Suprapubic skin (tissue), 3 donors: ENCODE results near the gene OR52L1.

Experiments used
- CTCF ChIP-seq, 2 donors: fragments of 200-600 bp in 1 of 2; fragments of 450-650 bp in 1 of 2; sonication (generic) in 1 of 2; IDR thresholded peaks; one replicate each; pipeline ENCODE4 v1.5.1; 2016 to 2019; ENCODE audit warnings: antibody characterized with exemption in 2 of 2, mild to moderate bottlenecking in 1 of 2, moderate library complexity in 1 of 2
- POLR2A ChIP-seq, 2 donors: fragments of 450-650 bp; IDR thresholded peaks; one replicate each; pipeline ENCODE4 v1.6.1; 2017; ENCODE audit warnings: antibody characterized with exemption in 2 of 2, mild to moderate bottlenecking in 2 of 2, moderate library complexity in 2 of 2

DNA sequence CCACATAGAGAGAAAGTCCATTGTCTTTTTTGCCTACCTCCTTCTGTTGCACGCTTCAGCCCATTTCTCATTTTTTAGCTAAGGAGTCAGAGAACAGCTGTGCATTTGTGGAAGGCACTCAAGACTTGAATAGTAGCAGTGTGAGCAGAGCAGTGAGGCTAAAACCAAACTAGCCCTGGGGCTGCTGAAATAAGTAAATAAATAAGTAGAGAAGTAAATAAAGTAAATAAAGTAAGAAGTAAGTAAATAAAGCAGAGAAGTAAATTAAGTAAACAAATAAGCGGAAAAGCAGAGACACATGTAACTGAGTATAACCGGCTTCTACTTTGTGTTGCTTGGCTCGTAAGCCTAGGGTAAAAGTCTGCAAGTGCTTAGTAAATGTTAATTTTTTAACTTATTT is 2.4 kb upstream of the OR52L1 start:
- TF ChIP-seq CTCF (IDR thresholded peaks at IDR 0.05): no peak
- TF ChIP-seq POLR2A (IDR thresholded peaks at IDR 0.05): no peak
